Measurements from ENCODE around the gene CCDC71. TPM values are rescaled to one million over a fixed set of nuclear protein-coding genes. Genes with fewer than 3 reads are reported as not detected.

CCDC71 gene
- total RNA-seq, 4 donors from 2014 or later = 9.2 to 58.2 (median 31.3) TPM

- Histone ChIP-seq H3K27ac (peak within 1 kb of the TSS; percentile 90 to 96), H3K9me3 (no peaks in the 10 kb centered on the region), H3K36me3 (no peaks in the 10 kb centered on the region), H3K27me3 (no peaks in the 10 kb centered on the region), H3K4me3 (peak within 1 kb of the TSS; percentile 57 to 75), H3K4me1 (peaks cover 0 to 12% of the 10 kb centered on the region in 2 donors)
- peak in 1 of 2 donors; percentile 58 for TF ChIP-seq POLR2A (IDR thresholded peaks at IDR 0.05)
- TF ChIP-seq, protein P1, sequence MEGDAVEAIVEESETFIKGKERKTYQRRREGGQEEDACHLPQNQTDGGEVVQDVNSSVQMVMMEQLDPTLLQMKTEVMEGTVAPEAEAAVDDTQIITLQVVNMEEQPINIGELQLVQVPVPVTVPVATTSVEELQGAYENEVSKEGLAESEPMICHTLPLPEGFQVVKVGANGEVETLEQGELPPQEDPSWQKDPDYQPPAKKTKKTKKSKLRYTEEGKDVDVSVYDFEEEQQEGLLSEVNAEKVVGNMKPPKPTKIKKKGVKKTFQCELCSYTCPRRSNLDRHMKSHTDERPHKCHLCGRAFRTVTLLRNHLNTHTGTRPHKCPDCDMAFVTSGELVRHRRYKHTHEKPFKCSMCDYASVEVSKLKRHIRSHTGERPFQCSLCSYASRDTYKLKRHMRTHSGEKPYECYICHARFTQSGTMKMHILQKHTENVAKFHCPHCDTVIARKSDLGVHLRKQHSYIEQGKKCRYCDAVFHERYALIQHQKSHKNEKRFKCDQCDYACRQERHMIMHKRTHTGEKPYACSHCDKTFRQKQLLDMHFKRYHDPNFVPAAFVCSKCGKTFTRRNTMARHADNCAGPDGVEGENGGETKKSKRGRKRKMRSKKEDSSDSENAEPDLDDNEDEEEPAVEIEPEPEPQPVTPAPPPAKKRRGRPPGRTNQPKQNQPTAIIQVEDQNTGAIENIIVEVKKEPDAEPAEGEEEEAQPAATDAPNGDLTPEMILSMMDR (IDR thresholded peaks at IDR 0.05) = peak in 3 of 4 experiments; percentile 12 to 27 (median 17)
- intact Hi-C loops (cut with DNase I; ENCODE audit: low total_unique reads) = no loop called here
- peak; percentile 80 to 82 for DNase-seq
Observed at GRCh38 chr3:49132437-49133225, 33.5 kb downstream of the CCDC71 start, which contains the start of gene LAMB2. TSS of gene LAMB2 (minus strand) at chr3:49133050. CDS start at chr3:49132867, 183 bp downstream.

GRCh38 chr3:49132073-49132436 lies 34.1 kb downstream of the CCDC71 start:
- no peaks in the 10 kb centered on the region for H3K36me3 ChIP-seq
- no peak for TF ChIP-seq POLR2A (IDR thresholded peaks at IDR 0.05)
- TF ChIP-seq, protein P1 (IDR thresholded peaks at IDR 0.05) = no peak
- peak overlapping the region; percentile 57 to 75 for H3K4me3 ChIP-seq
- no peak for DNase-seq
- H3K27me3 ChIP-seq = no peaks in the 10 kb centered on the region
- peaks cover 0 to 12% of the 10 kb centered on the region in 2 donors for H3K4me1 ChIP-seq
- peak overlapping the region; percentile 90 to 96 for H3K27ac ChIP-seq
- H3K9me3 ChIP-seq = no peaks in the 10 kb centered on the region
- intact Hi-C loops (cut with DNase I; ENCODE audit: low total_unique reads) = no loop called here

GRCh38 chr3:49131576-49131975 lies 34.6 kb downstream of the CCDC71 start:
- Histone ChIP-seq H3K27ac (peak overlapping the region; percentile 90 to 96), H3K4me1 (peaks cover 0 to 12% of the 10 kb centered on the region in 2 donors), H3K36me3 (no peaks in the 10 kb centered on the region), H3K27me3 (no peaks in the 10 kb centered on the region), H3K9me3 (no peaks in the 10 kb centered on the region), H3K4me3 (peak overlapping the region; percentile 57 to 75)
- no peak for TF ChIP-seq POLR2A (IDR thresholded peaks at IDR 0.05)
- TF ChIP-seq, protein P1 (IDR thresholded peaks at IDR 0.05) = no peak
- intact Hi-C loops (cut with DNase I; ENCODE audit: low total_unique reads) = no loop called here
- DNase-seq = no peak

- Histone ChIP-seq H3K9me3 (no peaks in the 10 kb centered on the region), H3K4me1 (peaks cover 0 to 12% of the 10 kb centered on the region in 2 donors), H3K27me3 (no peaks in the 10 kb centered on the region), H3K36me3 (no peaks in the 10 kb centered on the region), H3K27ac (no peak overlapping the region), H3K4me3 (no peak overlapping the region)
- DNase-seq = no peak
- intact Hi-C loops (cut with DNase I; ENCODE audit: low total_unique reads) = no loop called here
- TF ChIP-seq POLR2A (IDR thresholded peaks at IDR 0.05) = no peak
- TF ChIP-seq, protein P1 (IDR thresholded peaks at IDR 0.05) = no peak
Observed at GRCh38 chr3:49131040-49131439, 35.1 kb downstream of the CCDC71 start.

- no peaks in the 10 kb centered on the region for H3K36me3 ChIP-seq
- intact Hi-C loops (cut with DNase I; ENCODE audit: low total_unique reads) = no loop called here
Observed at GRCh38 chr3:49124991-49125670, 41.0 kb downstream of the CCDC71 start.

More at GRCh38 chr3:49124991-49125670, 41.0 kb downstream of the CCDC71 start:
- Histone ChIP-seq H3K27me3 (no peaks in the 10 kb centered on the region), H3K4me1 (no peaks in the 10 kb centered on the region), H3K9me3 (no peaks in the 10 kb centered on the region), H3K4me3 (no peak overlapping the region), H3K27ac (no peak overlapping the region)
- no peak for TF ChIP-seq POLR2A (IDR thresholded peaks at IDR 0.05)
- TF ChIP-seq, protein P1 (IDR thresholded peaks at IDR 0.05) = no peak
- DNase-seq = no peak

Measured in uterus (tissue), 4 donors.